H1 (cell line): Measurements from ENCODE around the gene AIMP1. TPM values are rescaled to one million over a fixed set of nuclear protein-coding genes. Genes with fewer than 3 reads are reported as not detected.

Experiments
- CTCF ChIA-PET: fragments of 300-600 bp; sonication (Branson Sonifier 250); formaldehyde crosslinking; loops from one replicate; lab custom pipeline; 2021; ENCODE audit not compliant: partially characterized antibody; lab: Charles Lee
- POLR2A ChIA-PET: fragments of 300-600 bp; sonication (Branson Sonifier 250); formaldehyde crosslinking; loops from one replicate; lab custom pipeline; 2021; ENCODE audit warnings: inconsistent platforms; ENCODE audit not compliant: partially characterized antibody; lab: Charles Lee
- DNase-seq, 2 experiments: peaks; one replicate each; pipeline versions ENCODE4 v3.0.0 to v3.0.0-alpha.2; 2010 to 2022; ENCODE audit warnings: low spot score in 2 of 2, low read depth in 1 of 2, mixed read lengths in 1 of 2
- FAIRE-seq: peaks from 2 replicates; lab custom pipeline; 2011; peaks lifted over from hg19 to GRCh38; lab: Jason Lieb, UNC
- H2AFZ ChIP-seq: 2 replicates; pipeline ENCODE4 v1.8.1; 2012; ENCODE audit warnings: low read length, inconsistent platforms
- H2AK5ac ChIP-seq: 2 replicates; pipeline ENCODE4 v1.6.1; 2013; ENCODE audit warnings: low read depth, low read length
- H2BK120ac ChIP-seq: replicated peaks from 2 replicates; pipeline ENCODE3; 2013; ENCODE audit warnings: low read depth, low read length, inconsistent platforms
- H2BK12ac ChIP-seq: 2 replicates; pipeline ENCODE4 v1.6.1; 2013; ENCODE audit warnings: low read depth, low read length
- H2BK15ac ChIP-seq: 2 replicates; pipeline ENCODE4 v1.6.1; 2013; ENCODE audit warnings: low read length
- H2BK20ac ChIP-seq: 2 replicates; pipeline ENCODE4 v1.6.1; 2013; ENCODE audit warnings: low read length
- H2BK5ac ChIP-seq: 2 replicates; pipeline ENCODE4 v1.6.1; 2013; ENCODE audit warnings: low read depth, low read length
- H3K14ac ChIP-seq: 2 replicates; pipeline ENCODE4 v1.6.1; 2013; ENCODE audit warnings: inconsistent platforms; ENCODE audit not compliant: insufficient read length
- H3K18ac ChIP-seq: 2 replicates; pipeline ENCODE4 v1.6.1; 2013; ENCODE audit warnings: low read length; ENCODE audit errors: extremely low read depth
- H3K23ac ChIP-seq: 2 replicates; pipeline ENCODE4 v1.6.1; 2013; ENCODE audit warnings: inconsistent platforms; ENCODE audit not compliant: insufficient read length
- H3K23me2 ChIP-seq: 2 replicates; pipeline ENCODE4 v1.6.1; 2013; ENCODE audit warnings: low read depth, low read length
- H3K27ac ChIP-seq: 2 replicates; pipeline ENCODE4 v1.6.1; 2011; ENCODE audit warnings: low read depth, low read length, inconsistent platforms
- H3K27me3 ChIP-seq, 4 experiments: replicated peaks in 1 of 4; 1 replicate in 1 of 4; 2 replicates in 3 of 4; pipeline versions ENCODE4 v1.6.1 to v1.8.1; 2011 to 2013; ENCODE audit warnings: low read length in 3 of 4, mild to moderate bottlenecking in 3 of 4, inconsistent platforms in 2 of 4, mixed read lengths in 2 of 4, moderate library complexity in 1 of 4; ENCODE audit not compliant: control insufficient read depth in 3 of 4, insufficient read depth in 3 of 4; ENCODE audit errors: extremely low read depth in 1 of 4
- H3K36me3 ChIP-seq, 4 experiments: 2 replicates each; pipeline versions ENCODE4 v1.6.1 to v1.8.1; 2011 to 2013; ENCODE audit warnings: mild to moderate bottlenecking in 4 of 4, low read length in 3 of 4, moderate library complexity in 2 of 4, control low read depth in 1 of 4, inconsistent platforms in 1 of 4; ENCODE audit not compliant: insufficient read depth in 4 of 4, control insufficient read depth in 2 of 4
- H3K4ac ChIP-seq: replicated peaks from 2 replicates; pipeline ENCODE3; 2013; ENCODE audit warnings: low read length, low read depth, mixed read lengths, inconsistent platforms; ENCODE audit not compliant: insufficient read length
- H3K4me1 ChIP-seq, 4 experiments: replicated peaks in 1 of 4; 1 replicate in 1 of 4; 2 replicates in 3 of 4; pipeline versions ENCODE4 v1.6.1 to v1.8.1; 2011 to 2013; ENCODE audit warnings: low read length in 3 of 4, inconsistent platforms in 2 of 4, mixed read lengths in 1 of 4; ENCODE audit not compliant: insufficient read depth in 4 of 4, control insufficient read depth in 3 of 4
- H3K4me2 ChIP-seq, 2 experiments: 2 replicates each; pipeline versions ENCODE4 v1.6.1 to v1.8.1; 2011 to 2013; ENCODE audit warnings: low read depth in 2 of 2, low read length in 2 of 2, control low read depth in 1 of 2, inconsistent platforms in 1 of 2, mild to moderate bottlenecking in 1 of 2; ENCODE audit not compliant: insufficient read depth in 1 of 2
- H3K4me3 ChIP-seq, 4 experiments: fragments of 200-600, 300-600 bp in 1 of 4; sonication (generic), shearing (Covaris generic), sonication (Bioruptor Twin) in 1 of 4; 2 replicates each; pipeline versions ENCODE4 v1.5.1 to v1.8.1; 2011 to 2016; ENCODE audit warnings: low read length in 4 of 4, low read depth in 3 of 4, control low read depth in 2 of 4, inconsistent platforms in 2 of 4, mild to moderate bottlenecking in 2 of 4, mixed read lengths in 1 of 4, moderate library complexity in 1 of 4; ENCODE audit not compliant: insufficient read depth in 2 of 4; ENCODE audit errors: extremely low read depth in 1 of 4
- H3K56ac ChIP-seq: replicated peaks from 2 replicates; pipeline ENCODE3; 2013; ENCODE audit warnings: low read depth, mild to moderate bottlenecking, mixed read lengths, low read length, inconsistent platforms; ENCODE audit not compliant: insufficient read length
- H3K79me1 ChIP-seq: 2 replicates; pipeline ENCODE4 v1.6.1; 2013; ENCODE audit warnings: low read depth, low read length, control low read depth
- H3K79me2 ChIP-seq, 2 experiments: 2 replicates each; pipeline versions ENCODE4 v1.6.1 to v1.8.1; 2012 to 2013; ENCODE audit warnings: low read length in 2 of 2, mild to moderate bottlenecking in 2 of 2, inconsistent platforms in 1 of 2; ENCODE audit not compliant: insufficient read depth in 2 of 2, control insufficient read depth in 1 of 2
- H3K9ac ChIP-seq, 4 experiments: replicated peaks in 1 of 4; 1 replicate in 1 of 4; 2 replicates in 3 of 4; pipeline versions ENCODE4 v1.6.1 to v1.8.1; 2011 to 2013; ENCODE audit warnings: low read depth in 3 of 4, low read length in 3 of 4, control low read depth in 2 of 4, mild to moderate bottlenecking in 2 of 4, moderate library complexity in 2 of 4, inconsistent platforms in 1 of 4; ENCODE audit errors: extremely low read depth in 1 of 4
- H3K9me3 ChIP-seq, 2 experiments: 2 replicates each; pipeline versions ENCODE4 v1.6.1 to v1.8.1; 2012 to 2013; ENCODE audit warnings: mild to moderate bottlenecking in 2 of 2, moderate library complexity in 2 of 2, control low read depth in 1 of 2, inconsistent platforms in 1 of 2, low read depth in 1 of 2, low read length in 1 of 2, mixed read lengths in 1 of 2; ENCODE audit not compliant: insufficient read depth in 2 of 2
- H4K20me1 ChIP-seq, 2 experiments: replicated peaks in 1 of 2; 2 replicates each; pipeline versions ENCODE3 to v1.8.1; 2011 to 2013; ENCODE audit warnings: inconsistent platforms in 2 of 2, low read length in 2 of 2, mild to moderate bottlenecking in 1 of 2; ENCODE audit not compliant: insufficient read depth in 2 of 2, control insufficient read depth in 1 of 2
- H4K5ac ChIP-seq: 2 replicates; pipeline ENCODE4 v1.6.1; 2013; ENCODE audit warnings: low read length, low read depth, mixed read lengths, inconsistent platforms; ENCODE audit not compliant: insufficient read length
- H4K8ac ChIP-seq: 2 replicates; pipeline ENCODE4 v1.8.0; 2013; ENCODE audit warnings: mild to moderate bottlenecking, moderate library complexity, low read length, inconsistent platforms; ENCODE audit not compliant: insufficient read depth; ENCODE audit errors: extremely low read depth
- H4K91ac ChIP-seq: replicated peaks from 2 replicates; pipeline ENCODE3; 2013; ENCODE audit warnings: low read length, mixed read lengths, inconsistent platforms; ENCODE audit not compliant: insufficient read length
- ATF3 ChIP-seq: IDR thresholded peaks from 2 replicates; pipeline ENCODE4 v1.6.1; 2011; ENCODE audit warnings: low read depth, mild to moderate bottlenecking, low read length; ENCODE audit not compliant: insufficient read depth
- CBX8 ChIP-seq: fragments of 300-800, 300-1000 bp; sonication (generic); IDR thresholded peaks from 2 replicates; pipeline ENCODE4 v1.7.1; 2016; ENCODE audit warnings: low read depth, low read length, borderline replicate concordance
- CHD2 ChIP-seq: IDR thresholded peaks from 2 replicates; pipeline ENCODE4 v1.6.1; 2012; ENCODE audit warnings: low read length, improper control_type of control experiment
- CTBP2 ChIP-seq: IDR thresholded peaks from 2 replicates; pipeline ENCODE4 v1.7.0; 2011; ENCODE audit warnings: borderline replicate concordance, mild to moderate bottlenecking, moderate library complexity, mixed read lengths, low read length; ENCODE audit not compliant: insufficient read depth, insufficient read length
- GABPA ChIP-seq: IDR thresholded peaks from 2 replicates; pipeline ENCODE4 v1.6.1; 2011; ENCODE audit warnings: mild to moderate bottlenecking, low read length, moderate library complexity, borderline replicate concordance; ENCODE audit not compliant: insufficient read depth
- KDM1A ChIP-seq: fragments of 200-600, 300-600 bp; sonication (generic); IDR thresholded peaks from 2 replicates; pipeline ENCODE4 v1.7.1; 2016; ENCODE audit warnings: mild to moderate bottlenecking, low read length, borderline replicate concordance
- POLR2A ChIP-seq, 2 experiments: IDR thresholded peaks; 1 replicate in 1 of 2; 2 replicates in 1 of 2; pipeline ENCODE4 v1.6.1; 2011; ENCODE audit warnings: low read depth in 2 of 2, low read length in 2 of 2, mild to moderate bottlenecking in 2 of 2; ENCODE audit errors: control extremely low read depth in 1 of 2
- RAD21 ChIP-seq, 2 experiments: IDR thresholded peaks in 1 of 2; conservative IDR thresholded peaks in 1 of 2; 2 replicates each; pipeline ENCODE4 v1.6.1; 2011; ENCODE audit warnings: low read depth in 2 of 2, low read length in 2 of 2, improper control_type of control experiment in 1 of 2, inconsistent platforms in 1 of 2, mild to moderate bottlenecking in 1 of 2, moderate library complexity in 1 of 2
- RFX5 ChIP-seq: IDR thresholded peaks from 2 replicates; pipeline ENCODE4 v1.6.1; 2011; ENCODE audit warnings: low read depth, low read length, improper control_type of control experiment, borderline replicate concordance
- SP2 ChIP-seq: IDR thresholded peaks from 2 replicates; pipeline ENCODE4 v1.6.1; 2012; ENCODE audit warnings: mild to moderate bottlenecking, low read length, inconsistent platforms
- SP4 ChIP-seq: IDR thresholded peaks from 2 replicates; pipeline ENCODE4 v1.6.1; 2012; ENCODE audit warnings: low read length, inconsistent platforms
- SRF ChIP-seq: IDR thresholded peaks from 2 replicates; pipeline ENCODE4 v1.6.1; 2011; ENCODE audit warnings: mild to moderate bottlenecking, low read depth, low read length, moderate library complexity
- SUZ12 ChIP-seq: fragments of 200-600 bp; sonication (generic); IDR thresholded peaks from 2 replicates; pipeline ENCODE4 v1.6.1; 2012; ENCODE audit warnings: mild to moderate bottlenecking, inconsistent platforms, low read length, moderate library complexity, mixed read lengths
- TEAD4 ChIP-seq: IDR thresholded peaks from 2 replicates; pipeline ENCODE4 v1.6.1; 2012; ENCODE audit warnings: low read depth, low read length, inconsistent platforms, mixed read lengths
- WGBS, 2 experiments: shearing (Covaris generic) in 1 of 2; methylation state at CpG; one replicate each; pipeline versions ENCODE4 v1.1.6 to v1.1.7; 2013 to 2015; ENCODE audit warnings: low lambda C conversion rate in 2 of 2, mixed read lengths in 2 of 2, inconsistent platforms in 1 of 2, low coverage in 1 of 2, missing lambda C conversion rate in 1 of 2; ENCODE audit not compliant: insufficient replicate concordance in 2 of 2, insufficient coverage in 1 of 2, insufficient read length in 1 of 2; ENCODE audit errors: extremely low coverage in 1 of 2, missing lambda C conversion rate in 1 of 2; 5-methylcytosine and 5-hydroxymethylcytosine counted together
- polyA plus RNA-seq, 7 experiments: library from polyadenylated mRNA; depleted of rRNA in 3 of 7; stranded (reverse) in 5 of 7; unstranded in 2 of 7; fragments of >200 nt in 5 of 7; fragments of 200-250 nt in 2 of 7; gene quantifications; 1 replicate in 5 of 7; 2 replicates in 1 of 7; 4 replicates in 1 of 7; pipeline versions ENCODE4 v1.2.1 to v1.2.3, GENCODE V29; 2011 to 2013; ENCODE audit warnings: missing spikeins in 2 of 7, mixed read lengths in 2 of 7
- total RNA-seq: library from RNA; stranded (reverse); fragmentation: NEBNext Ultra II Directional; extraction: Animal tissue kit (Norgen Biotek cat#: 25700); gene quantifications from 2 replicates; pipeline ENCODE4 v1.2.1, GENCODE V29; 2021

The AIMP1 gene
- total and polyA plus RNA-seq, 2 of the 8 experiments (the other 6 are each of a cell fraction or from before 2014, with no cell fraction given) = 7.9 to 54.6 TPM

DNA sequence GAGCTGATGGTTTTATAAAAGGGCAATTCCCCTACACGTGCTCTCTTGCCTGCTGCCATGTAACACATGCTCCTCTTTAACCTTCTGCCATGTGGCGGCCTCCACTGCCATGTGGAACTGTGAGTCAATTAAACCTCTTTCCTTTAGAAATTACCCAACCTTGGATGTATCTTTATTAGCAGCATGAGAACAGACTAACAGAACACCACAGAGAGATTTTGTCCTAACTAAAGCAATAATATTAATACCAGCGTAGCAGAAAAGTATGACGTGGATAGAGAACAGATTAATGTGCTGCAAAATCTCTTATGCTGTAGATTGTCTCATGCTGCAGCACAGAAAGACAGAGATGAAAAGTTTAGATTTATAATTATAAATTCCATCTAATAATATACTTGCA, 23.1 kb downstream of the AIMP1 start:
- H3K9me3 ChIP-seq = no peaks in the 10 kb centered on the region
- no peak overlapping the region for H3K14ac ChIP-seq
- no peak overlapping the region for H3K27ac ChIP-seq
- H3K56ac ChIP-seq = no peak overlapping the region
- no peaks in the 10 kb centered on the region for H4K20me1 ChIP-seq
- no peaks in the 10 kb centered on the region for H3K4me1 ChIP-seq
- H2BK5ac ChIP-seq = no peak overlapping the region
- peaks cover 0 to 5% of the 10 kb centered on the region in 2 experiments; a peak in 1 of 4 replicates for H3K79me2 ChIP-seq
- H3K79me1 ChIP-seq = no peaks in the 10 kb centered on the region
- no peak overlapping the region for H4K91ac ChIP-seq
- no peak overlapping the region for H3K4me2 ChIP-seq
- H3K23ac ChIP-seq = no peak overlapping the region
- H3K4ac ChIP-seq = no peak overlapping the region
- H2BK15ac ChIP-seq = no peak overlapping the region
- no peak overlapping the region for H3K9ac ChIP-seq
- no peak overlapping the region for H3K18ac ChIP-seq
- 96% methylated on average over 4 of the region's 4 CpGs; no CpG with 5 or more reads in 1 of the 2 experiments for WGBS, 2 experiments
- H3K23me2 ChIP-seq = no peaks in the 10 kb centered on the region
- CTCF ChIA-PET = no interaction called here
- H4K5ac ChIP-seq = no peak overlapping the region
- FAIRE-seq = no peak
- no peak overlapping the region for H2BK20ac ChIP-seq
- no peak overlapping the region for H2BK12ac ChIP-seq
- H2AK5ac ChIP-seq = no peak overlapping the region
- no peak overlapping the region for H2BK120ac ChIP-seq
- DNase-seq = no peak
- H3K36me3 ChIP-seq = peaks cover 0 to 21% (median 11%) of the 10 kb centered on the region in 4 experiments; a peak in 6 of 8 replicates
- H4K8ac ChIP-seq = no peak overlapping the region
- H2AFZ ChIP-seq = no peak overlapping the region
- H3K4me3 ChIP-seq = no peak overlapping the region
- no peaks in the 10 kb centered on the region for H3K27me3 ChIP-seq
- POLR2A ChIA-PET = no interaction called here
- TF ChIP-seq POLR2A (IDR thresholded peaks at IDR 0.05; ENCODE audit: control extremely low read depth in 1 of 2, low read depth in 2 of 2, low read length in 2 of 2) (no peak), CTBP2 (no peak), SP2 (no peak), ATF3 (no peak), CBX8 (no peak), SUZ12 (no peak), SRF (no peak), RFX5 (no peak), KDM1A (no peak), SP4 (no peak), GABPA (no peak), TEAD4 (no peak), RAD21 (IDR thresholded peaks at IDR 0.05 in 1 of 2, conservative IDR thresholded peaks at IDR 0.05 in 1 of 2; ENCODE audit: low read depth in 2 of 2, low read length in 2 of 2) (no peak), CHD2 (no peak)
